DMS53 (cell line): ENCODE results near the gene GPS1.
A peak's percentile ranks its signal among the peaks of the same experiment; 100 is the strongest.

Experiments used
- DNase-seq: peaks from one replicate; lab custom pipeline; 2025; lab: John Stamatoyannopoulos, UW

Gene GPS1

DNA sequence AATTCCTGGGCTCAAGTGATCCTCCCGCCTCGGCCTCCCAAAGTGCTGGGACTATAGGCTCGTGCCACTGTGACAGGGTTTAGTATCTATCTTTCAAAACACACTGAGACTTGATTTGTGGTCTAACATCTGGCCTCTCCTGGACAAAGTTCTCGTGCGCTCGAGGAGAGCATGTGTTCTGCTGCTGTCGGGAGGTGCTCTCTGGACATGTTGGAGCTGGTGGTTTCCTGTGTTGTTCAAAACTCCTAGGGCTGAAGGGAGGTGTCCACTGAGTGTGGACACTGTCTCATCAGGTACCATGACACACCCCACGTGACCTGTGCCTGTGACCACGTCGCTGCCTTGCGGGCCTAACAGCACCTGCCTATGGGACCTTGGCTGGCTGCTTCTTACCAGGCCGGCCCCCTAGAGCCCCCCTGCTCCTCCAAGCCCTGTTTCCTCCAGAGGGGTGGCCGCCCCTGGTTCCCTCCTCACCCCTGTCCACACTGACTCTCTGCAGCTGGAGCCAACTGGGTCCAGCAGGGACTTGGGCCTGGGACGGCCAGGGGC, 5.7 kb upstream of the GPS1 start:
- DNase-seq: no peak

DNA sequence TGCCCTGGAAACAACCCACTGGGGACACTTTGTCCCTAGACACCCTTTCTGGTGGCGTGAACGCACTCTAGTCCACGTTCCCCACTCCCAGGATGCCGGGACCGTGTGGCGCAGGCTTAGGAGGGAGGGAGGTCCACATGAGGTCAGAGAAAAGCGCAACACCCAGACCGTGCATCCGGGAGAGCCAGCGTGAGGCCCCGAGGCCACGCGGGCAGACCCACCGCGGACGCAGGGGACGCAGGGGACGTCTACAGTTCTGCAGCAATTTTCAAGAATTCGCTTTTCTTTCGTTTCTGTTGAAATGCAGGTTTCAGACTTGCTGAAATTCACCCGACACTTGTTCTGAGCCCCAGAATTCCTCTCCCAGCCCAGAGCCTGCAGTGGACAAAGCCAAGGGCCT, 4.8 kb upstream of the GPS1 start:
- no peak for DNase-seq

DNA sequence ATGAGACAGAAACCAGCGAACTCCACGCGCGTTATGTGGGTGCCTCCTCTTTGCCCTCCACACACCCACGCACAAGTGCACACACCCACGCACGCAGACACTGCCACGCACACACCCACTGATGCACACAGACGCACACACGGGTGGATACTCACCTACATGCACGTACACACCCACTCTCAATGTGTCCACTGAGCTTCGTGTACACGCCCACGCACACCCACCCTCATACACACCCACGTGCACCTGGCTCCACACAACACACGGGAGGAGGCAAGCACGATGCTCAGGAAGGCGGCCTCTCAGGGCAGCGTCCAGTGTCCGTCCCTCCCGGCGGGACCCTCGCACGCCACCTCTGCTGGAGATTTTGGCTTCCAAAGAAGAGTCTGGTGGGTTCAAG, 4.3 kb upstream of the GPS1 start:
- no peak for DNase-seq

GRCh38 chr17:82047914-82048570, 3.7 kb upstream of the GPS1 start:
- DNase-seq: no peak

GRCh38 chr17:82048571-82048971, 3.1 kb upstream of the GPS1 start:
- no peak for DNase-seq

GRCh38 chr17:82049106-82049505, 2.6 kb upstream of the GPS1 start:
- no peak for DNase-seq

- no peak for DNase-seq
These were observed 2.2 kb upstream of the GPS1 start for GRCh38 chr17:82049521-82049971.

DNA sequence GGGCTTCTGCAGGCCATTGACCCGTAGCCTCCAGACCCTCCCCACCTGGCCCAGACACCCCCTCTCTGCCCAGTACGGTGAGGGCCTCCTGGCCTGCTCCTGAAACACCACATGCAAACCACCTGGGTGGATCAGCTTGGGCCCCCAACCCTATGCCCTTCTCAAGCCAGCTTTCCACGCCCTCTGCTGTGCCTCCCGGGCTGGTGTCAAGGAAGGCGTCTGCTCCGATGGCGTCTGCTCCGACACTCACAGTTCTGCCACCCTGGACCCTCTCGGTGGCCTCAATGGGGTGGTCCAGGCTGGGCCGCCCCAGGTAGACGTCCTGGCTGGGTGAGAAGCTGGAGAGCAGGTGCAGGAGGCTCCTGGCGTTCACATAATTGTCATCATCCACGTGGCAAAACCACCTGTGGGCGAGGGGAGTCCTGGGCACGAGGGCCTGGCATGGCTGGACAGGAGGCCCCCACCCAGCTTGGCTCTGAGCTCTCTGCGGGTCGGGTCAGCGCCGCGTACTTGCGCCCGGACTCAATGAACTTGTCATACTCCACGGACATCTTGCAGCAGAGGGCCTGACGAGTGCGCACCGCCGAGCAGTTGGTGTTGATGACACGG, 1.4 kb upstream of the GPS1 start:
- no peak for DNase-seq

GRCh38 chr17:82050761-82051641, 697 bp upstream of the GPS1 start:
- DNase-seq: no peak

DNA sequence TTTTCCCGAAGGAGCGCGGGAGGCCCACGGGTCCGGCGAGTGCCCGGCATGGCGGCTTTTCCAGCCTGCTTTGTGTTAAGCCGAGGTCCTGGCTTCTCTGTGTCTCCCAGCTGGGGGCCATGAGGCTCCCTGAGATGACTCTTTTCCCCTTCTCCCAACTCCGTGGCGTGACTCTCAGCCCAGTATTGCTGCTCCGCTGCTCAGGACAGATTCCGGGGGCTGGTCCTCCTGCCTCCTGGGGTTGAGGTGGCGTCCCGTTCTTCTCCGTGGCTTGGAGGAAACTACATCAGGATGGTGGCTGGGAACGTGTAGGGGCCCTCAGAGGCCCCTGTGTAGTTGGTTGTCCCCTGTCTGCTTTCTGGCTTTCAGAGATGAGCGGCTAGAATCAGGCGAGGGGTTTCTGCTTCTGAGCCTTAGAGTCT, 951 bp downstream of the GPS1 start:
- peak; percentile 52 for DNase-seq

- DNase-seq: no peak
These were observed 1.4 kb downstream of the GPS1 start for GRCh38 chr17:82053130-82053529.

GRCh38 chr17:82053556-82054263, 2.0 kb downstream of the GPS1 start:
- DNase-seq: no peak

DNA sequence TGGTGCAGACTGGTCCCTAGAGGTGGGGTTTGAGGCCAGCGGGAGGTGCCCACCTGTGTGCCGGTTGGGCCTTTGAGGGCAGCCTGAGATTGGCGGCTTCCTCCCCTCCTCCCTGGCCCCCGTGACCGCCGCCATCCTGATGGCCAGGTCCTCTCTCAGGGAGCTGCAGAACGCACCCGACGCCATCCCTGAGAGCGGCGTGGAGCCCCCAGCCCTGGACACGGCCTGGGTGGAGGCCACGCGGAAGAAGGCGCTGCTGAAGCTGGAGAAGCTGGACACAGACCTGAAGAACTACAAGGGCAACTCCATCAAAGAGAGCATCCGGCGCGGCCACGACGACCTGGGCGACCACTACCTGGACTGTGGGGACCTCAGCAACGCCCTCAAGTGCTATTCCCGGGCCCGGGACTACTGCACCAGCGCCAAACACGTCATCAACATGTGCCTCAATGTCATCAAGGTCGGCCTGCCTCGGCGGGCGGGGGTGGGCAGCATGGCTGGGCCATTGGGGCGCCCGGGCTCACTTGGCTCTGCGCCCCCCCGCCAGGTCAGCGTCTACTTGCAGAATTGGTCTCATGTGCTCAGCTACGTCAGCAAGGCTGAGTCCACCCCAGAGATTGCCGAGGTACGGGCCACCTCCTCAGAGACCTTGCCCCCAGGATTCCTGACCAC, 2.8 kb downstream of the GPS1 start:
- DNase-seq: no peak

- no peak for DNase-seq
These were observed 3.6 kb downstream of the GPS1 start for GRCh38 chr17:82055023-82055964.

DNA sequence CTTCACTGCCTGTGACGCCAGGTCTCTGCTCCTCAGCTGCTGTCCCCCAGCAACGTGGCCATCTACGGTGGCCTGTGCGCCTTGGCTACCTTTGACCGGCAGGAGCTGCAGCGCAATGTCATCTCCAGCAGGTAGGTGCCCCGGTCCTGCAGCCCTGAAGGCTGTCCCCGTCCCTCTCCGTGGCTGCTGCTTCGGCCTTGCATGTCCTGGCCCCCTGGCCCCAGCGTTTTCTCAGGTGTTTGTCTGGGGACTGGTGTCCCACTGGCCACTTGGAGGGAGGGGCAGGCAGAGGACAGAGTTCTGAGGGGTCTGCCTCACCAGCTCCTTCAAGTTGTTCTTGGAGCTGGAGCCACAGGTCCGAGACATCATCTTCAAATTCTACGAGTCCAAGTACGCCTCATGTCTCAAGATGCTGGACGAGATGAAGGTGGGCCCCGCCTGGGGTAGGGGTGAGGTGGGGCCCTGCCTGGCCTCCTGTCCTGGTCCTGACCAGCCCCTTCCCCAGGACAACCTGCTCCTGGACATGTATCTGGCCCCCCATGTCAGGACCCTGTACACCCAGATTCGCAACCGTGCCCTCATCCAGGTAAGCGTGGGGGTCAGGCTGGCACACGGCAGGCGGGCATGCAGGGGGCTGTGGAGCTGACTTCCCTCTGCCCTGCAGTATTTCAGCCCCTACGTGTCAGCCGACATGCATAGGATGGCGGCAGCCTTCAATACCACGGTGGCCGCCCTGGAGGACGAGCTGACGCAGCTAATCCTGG, 4.4 kb downstream of the GPS1 start:
- no peak for DNase-seq

DNA sequence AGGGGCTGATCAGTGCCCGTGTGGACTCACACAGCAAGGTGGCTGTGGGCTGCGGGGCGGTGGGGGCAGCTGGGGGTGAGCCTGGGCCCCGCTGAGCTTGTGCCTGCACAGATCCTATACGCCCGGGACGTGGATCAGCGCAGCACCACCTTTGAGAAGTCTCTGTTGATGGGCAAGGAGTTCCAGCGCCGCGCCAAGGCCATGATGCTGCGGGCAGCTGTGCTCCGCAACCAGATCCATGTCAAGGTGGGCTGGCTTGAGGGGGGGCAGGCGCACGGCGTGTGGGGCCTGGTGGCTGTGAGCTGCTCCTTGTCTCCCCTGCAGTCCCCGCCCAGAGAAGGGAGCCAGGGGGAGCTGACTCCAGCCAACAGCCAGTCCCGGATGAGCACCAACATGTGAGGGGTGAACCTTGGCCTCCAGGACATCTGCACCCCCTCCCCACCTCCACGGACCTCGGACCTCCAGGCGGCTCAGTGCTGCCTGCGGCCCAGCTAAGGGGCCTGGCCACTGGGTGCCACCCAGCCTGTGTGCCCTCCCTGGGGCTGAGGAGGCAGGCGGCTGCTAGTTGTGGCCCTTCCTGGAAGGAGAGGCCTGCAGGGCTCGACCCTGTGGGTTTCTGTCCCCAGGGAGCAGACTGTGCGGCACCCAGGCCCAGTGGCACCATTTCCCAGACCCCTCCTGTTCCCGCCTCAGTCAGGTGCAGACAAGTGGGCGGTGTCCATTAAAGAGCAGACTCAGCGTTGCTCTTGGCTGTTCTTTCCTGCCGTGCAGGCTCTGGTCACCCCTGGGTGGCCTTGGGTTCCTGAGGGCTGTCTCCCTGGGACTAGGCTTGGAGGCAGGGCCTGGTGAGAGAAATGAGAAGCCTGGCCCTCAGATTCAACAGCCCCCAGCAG, 5.3 kb downstream of the GPS1 start:
- peak; percentile 43 for DNase-seq

- no peak for DNase-seq
These were observed 6.6 kb downstream of the GPS1 start for GRCh38 chr17:82058230-82058854.

DNA sequence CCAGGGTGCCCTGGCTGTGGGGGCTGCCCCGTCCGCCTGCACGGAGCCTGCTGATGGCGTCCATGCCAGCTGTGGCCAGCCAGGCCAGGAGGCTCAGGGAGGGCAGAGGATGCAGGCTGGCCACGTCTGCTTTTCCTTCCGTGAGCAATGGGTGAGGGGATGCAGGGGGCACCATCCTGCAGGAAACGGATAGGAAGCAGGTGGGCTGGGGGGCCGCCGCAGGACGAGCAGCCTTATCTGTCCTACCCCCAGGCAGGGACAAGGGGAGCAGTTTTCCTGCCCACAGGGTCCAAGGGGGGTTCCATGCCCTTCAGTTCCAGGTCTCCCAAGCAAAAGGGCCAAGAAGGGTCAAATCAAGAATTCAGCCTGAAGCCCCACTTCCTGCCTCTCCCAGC, 7.2 kb downstream of the GPS1 start:
- no peak for DNase-seq
